A549 (cell line): ENCODE results near the gene NUP62.

Experiments
- CTCF ChIP-seq: fragments of >200 bp; sonication (Bioruptor Twin); formaldehyde crosslinking; IDR thresholded peaks from 3 replicates; pipeline ENCODE4 v1.5.1; 2016
- EP300 ChIP-seq, 2 experiments: fragments of >200 bp; sonication (Bioruptor Twin); formaldehyde crosslinking; IDR thresholded peaks; 2 replicates in 1 of 2; 3 replicates in 1 of 2; pipeline ENCODE4 v1.6.1; 2016 to 2017
- HDAC2 ChIP-seq: fragments of 200-600 bp; sonication (generic); IDR thresholded peaks from 2 replicates; pipeline ENCODE4 v1.6.1; 2016
- JUN ChIP-seq, 2 experiments: fragments of >200 bp; sonication (Bioruptor Twin); formaldehyde crosslinking; IDR thresholded peaks; 2 replicates in 1 of 2; 3 replicates in 1 of 2; pipeline ENCODE4 v1.6.1; 2016 to 2017
- POLR2A ChIP-seq: IDR thresholded peaks from 2 replicates; pipeline ENCODE4 v1.6.1; 2012; ENCODE audit warnings: mild to moderate bottlenecking, low read length
- REST ChIP-seq: fragments of 200-600 bp; sonication (generic); IDR thresholded peaks from 2 replicates; pipeline ENCODE4 v1.6.1; 2016; ENCODE audit warnings: antibody characterized with exemption, mild to moderate bottlenecking, moderate library complexity
- USF2 ChIP-seq: fragments of 450-650 bp; IDR thresholded peaks from 2 replicates; pipeline ENCODE4 v1.6.1; 2014; ENCODE audit warnings: antibody characterized with exemption

GRCh38 chr19:49888510-49888824 lies 40.8 kb downstream of the NUP62 start:
- TF ChIP-seq POLR2A: no peak
- no peak for TF ChIP-seq CTCF
- no peak for TF ChIP-seq USF2
- TF ChIP-seq JUN (IDR thresholded peaks at IDR 0.05): no peak
- no peak for TF ChIP-seq HDAC2
- TF ChIP-seq EP300 (IDR thresholded peaks at IDR 0.05): no peak
- no peak for TF ChIP-seq REST
